Myocyte (in vitro differentiated cells): ENCODE measurements around the gene TSPAN14. TPM values are rescaled to one million over a fixed set of nuclear protein-coding genes. Genes with fewer than 3 reads are reported as not detected.

Experiments
- DNase-seq: peaks from one replicate; pipeline ENCODE4 v3.0.0-alpha.2; 2012; ENCODE audit warnings: low read depth
- total RNA-seq: library from RNA; depleted of rRNA; stranded (reverse); fragments of >200 nt; gene quantifications from 2 replicates; pipeline ENCODE4 v1.2.3, GENCODE V29; 2014

The TSPAN14 gene
- total RNA-seq, 1 donor from 2014 or later: 54.6 TPM

- no peak for DNase-seq
These were observed 126.7 kb downstream of the TSPAN14 start for GRCh38 chr10:80580638-80581468.

- no peak for DNase-seq
These were observed 127.3 kb downstream of the TSPAN14 start for GRCh38 chr10:80581469-80581835.

- DNase-seq: no peak
These were observed 128.3 kb downstream of the TSPAN14 start for GRCh38 chr10:80582286-80582960.

Other genes starting within 250 kb of the TSPAN14 start
- 219 and 266 TPM in 2 replicates for gene ANXA11, start 248.8 kb upstream of the TSPAN14 start, total RNA-seq
- 0.11 TPM in 1 of 2 replicates, not detected in the other for gene MAT1A, start 164.7 kb upstream of the TSPAN14 start, total RNA-seq
- gene DYDC1, start 97.6 kb upstream of the TSPAN14 start, total RNA-seq: not detected in 2 replicates
- not detected in 2 replicates for gene DYDC2, start 97.5 kb upstream of the TSPAN14 start, total RNA-seq
- gene PRXL2A, start 45.8 kb upstream of the TSPAN14 start, total RNA-seq: 0.11 and 0.31 TPM in 2 replicates
- gene SH2D4B, start 83.6 kb downstream of the TSPAN14 start, total RNA-seq: not detected in 2 replicates